ENCODE results near the gene LIMS1. TPM values are rescaled to one million over a fixed set of nuclear protein-coding genes. Genes with fewer than 3 reads are reported as not detected.

LIMS1 gene
- total RNA-seq, 4 donors from 2014 or later: 79.7 to 172 (median 115) TPM

DNA sequence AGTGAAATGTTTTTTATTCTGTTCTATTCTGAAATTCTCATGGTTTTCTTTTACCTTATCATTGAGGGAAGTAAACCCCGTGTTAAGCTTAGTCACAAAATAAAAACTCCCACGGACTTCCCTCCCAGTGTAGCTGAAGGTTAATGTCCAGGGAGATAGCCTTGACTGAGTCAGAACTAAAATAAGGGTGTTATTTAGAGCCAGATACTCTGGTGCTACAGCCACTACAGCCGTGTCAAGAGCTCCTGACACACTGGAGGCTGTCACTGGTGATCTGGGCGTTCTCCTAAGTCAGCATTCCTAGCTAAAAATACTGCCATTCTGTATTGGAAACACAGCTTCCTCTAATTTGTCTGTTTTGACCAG is 103.0 kb downstream of the LIMS1 start:
- TF ChIP-seq, protein P1, sequence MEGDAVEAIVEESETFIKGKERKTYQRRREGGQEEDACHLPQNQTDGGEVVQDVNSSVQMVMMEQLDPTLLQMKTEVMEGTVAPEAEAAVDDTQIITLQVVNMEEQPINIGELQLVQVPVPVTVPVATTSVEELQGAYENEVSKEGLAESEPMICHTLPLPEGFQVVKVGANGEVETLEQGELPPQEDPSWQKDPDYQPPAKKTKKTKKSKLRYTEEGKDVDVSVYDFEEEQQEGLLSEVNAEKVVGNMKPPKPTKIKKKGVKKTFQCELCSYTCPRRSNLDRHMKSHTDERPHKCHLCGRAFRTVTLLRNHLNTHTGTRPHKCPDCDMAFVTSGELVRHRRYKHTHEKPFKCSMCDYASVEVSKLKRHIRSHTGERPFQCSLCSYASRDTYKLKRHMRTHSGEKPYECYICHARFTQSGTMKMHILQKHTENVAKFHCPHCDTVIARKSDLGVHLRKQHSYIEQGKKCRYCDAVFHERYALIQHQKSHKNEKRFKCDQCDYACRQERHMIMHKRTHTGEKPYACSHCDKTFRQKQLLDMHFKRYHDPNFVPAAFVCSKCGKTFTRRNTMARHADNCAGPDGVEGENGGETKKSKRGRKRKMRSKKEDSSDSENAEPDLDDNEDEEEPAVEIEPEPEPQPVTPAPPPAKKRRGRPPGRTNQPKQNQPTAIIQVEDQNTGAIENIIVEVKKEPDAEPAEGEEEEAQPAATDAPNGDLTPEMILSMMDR (IDR thresholded peaks at IDR 0.05; ENCODE audit: low read depth): no peak

DNA sequence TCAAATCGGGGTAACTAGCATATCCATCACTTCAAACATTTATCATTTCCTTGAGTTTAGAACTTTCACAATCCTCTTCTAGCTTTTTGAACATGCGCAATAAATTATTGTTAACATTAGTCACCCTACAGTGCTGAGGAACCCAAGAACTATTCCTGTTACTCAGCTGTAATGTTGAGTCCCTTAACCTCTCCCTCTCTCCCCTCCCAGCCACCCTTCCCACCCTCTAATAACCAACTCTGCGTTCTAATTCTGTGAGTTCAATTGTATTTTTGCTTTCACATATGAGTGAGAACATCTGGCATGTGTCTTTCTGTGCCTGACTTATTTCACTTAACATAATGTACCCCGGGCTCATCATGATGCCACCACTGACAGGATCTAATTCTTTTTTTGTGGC is 106.5 kb downstream of the LIMS1 start:
- TF ChIP-seq, protein P1 (IDR thresholded peaks at IDR 0.05; ENCODE audit: low read depth): no peak

DNA sequence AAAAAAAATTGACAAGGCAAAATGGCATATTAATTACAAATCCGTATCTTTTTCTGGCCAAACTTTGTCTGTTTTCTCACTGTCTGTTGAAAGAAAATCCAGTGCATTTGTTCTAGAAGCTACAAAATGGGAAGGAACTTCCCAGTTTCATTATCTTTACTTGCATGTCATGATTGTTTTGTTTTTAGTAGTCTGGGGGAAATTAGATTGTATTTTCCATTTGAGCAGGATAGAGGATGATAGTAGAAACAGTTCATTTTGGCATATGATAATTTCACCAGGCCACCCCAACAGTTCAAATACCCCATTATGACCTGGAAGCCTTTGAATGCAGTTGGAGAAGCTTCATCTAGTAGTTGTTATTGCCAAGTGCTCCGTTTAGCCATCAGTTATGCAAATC is 107.5 kb downstream of the LIMS1 start:
- TF ChIP-seq, protein P1 (IDR thresholded peaks at IDR 0.05; ENCODE audit: low read depth): no peak

DNA sequence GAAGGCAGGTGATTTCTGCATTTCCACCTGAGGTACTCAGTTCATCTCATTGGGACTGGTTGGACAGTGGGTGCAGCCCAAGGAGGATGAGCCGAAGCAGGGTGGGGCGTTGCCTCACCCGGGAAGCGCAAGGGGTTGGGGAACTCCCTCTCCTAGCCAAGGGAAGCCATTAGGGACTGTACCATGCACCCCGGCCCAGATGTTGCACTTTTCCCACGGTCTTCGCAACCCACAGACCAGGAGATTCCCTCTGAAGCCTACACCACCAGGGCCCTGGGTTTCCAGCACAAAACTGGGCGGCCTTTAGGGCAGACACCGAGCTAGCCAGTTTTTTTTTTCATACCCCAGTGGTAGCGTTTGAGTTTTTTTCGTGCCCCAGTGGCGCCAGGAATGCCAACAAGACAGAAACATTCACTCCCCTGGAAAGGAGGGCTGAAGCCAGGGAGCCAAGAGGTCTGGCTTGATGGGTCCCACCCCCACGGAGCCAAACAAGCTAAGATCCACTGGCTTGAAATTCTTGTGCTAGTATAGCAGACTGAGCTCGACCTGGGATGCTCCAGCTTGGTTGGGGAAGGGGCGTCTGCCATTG is 109.1 kb downstream of the LIMS1 start:
- TF ChIP-seq, protein P1 (IDR thresholded peaks at IDR 0.05; ENCODE audit: low read depth): no peak

DNA sequence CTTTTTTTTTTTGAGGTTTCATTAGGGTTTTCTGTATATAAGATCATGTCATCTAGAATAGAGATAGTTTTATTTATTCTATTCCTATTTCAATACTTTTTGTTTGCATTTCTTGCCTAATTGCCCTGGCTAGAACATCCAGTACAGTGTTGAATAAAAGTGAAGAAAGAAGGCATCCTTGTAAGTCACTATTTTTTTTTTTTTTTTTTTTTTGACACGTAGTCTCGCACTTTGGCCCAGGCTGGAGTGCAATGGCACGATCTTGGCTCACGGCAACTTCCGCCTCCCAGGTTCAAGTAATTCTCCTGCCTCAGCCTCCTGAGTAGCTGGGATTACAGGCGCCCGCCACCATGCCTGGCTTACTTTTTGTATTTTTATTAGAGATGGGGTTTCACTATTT is 157.2 kb downstream of the LIMS1 start:
- TF ChIP-seq, protein P1 (IDR thresholded peaks at IDR 0.05; ENCODE audit: low read depth): no peak

DNA sequence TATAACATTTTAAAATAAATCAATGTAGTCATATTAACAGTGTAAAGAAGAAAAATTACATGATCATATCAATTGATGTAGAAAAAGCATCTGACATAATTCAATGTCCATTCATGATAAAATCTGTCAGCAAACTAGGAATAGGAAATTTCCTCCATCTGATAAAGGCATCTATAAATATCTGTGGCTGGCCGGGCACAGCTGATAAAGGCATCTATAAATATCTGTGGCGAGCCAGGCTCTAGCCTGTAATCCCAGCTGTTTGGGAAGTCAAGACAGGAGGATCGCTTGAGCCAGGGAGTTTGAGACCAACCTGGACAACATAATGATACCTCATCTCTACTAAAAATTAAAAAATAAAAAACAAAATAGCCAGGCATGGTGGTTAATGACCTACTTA is 166.9 kb downstream of the LIMS1 start:
- TF ChIP-seq, protein P1 (IDR thresholded peaks at IDR 0.05; ENCODE audit: low read depth): no peak

DNA sequence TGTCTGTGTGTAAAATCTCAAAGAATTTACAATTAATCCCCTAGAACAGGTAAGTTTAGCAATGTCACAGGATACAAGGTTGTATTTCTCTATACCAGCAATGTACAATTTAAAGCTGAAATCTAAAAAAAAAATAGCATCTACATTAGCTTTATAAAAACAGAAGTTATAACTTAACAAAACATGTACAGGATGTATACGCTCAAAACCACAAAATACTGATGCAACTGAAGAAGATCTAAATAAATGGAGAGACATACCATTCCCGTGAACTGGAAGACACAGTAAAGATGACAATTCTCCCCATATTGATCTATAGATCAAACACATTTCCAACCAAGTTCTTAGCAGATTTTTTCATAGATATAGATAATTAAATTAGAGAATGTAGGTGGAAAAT is 167.5 kb downstream of the LIMS1 start:
- TF ChIP-seq, protein P1 (IDR thresholded peaks at IDR 0.05; ENCODE audit: low read depth): no peak

All from subcutaneous adipose tissue (tissue), 4 donors.